GM19239 (cell line): ENCODE results near the gene LPAR4.
"Not testable (repeated sequence)": the region's sequence is repeated elsewhere in the genome, so short reads cannot be mapped to it uniquely, and the experiment has no call there.

Source experiments
- DNase-seq: peaks from one replicate; pipeline ENCODE4 v3.0.0; 2011; ENCODE audit warnings: low spot score; ENCODE audit not compliant: insufficient read length
- FAIRE-seq: peaks from 2 replicates; lab custom pipeline; 2011; peaks lifted over from hg19 to GRCh38; lab: Jason Lieb, UNC

Gene LPAR4

DNA sequence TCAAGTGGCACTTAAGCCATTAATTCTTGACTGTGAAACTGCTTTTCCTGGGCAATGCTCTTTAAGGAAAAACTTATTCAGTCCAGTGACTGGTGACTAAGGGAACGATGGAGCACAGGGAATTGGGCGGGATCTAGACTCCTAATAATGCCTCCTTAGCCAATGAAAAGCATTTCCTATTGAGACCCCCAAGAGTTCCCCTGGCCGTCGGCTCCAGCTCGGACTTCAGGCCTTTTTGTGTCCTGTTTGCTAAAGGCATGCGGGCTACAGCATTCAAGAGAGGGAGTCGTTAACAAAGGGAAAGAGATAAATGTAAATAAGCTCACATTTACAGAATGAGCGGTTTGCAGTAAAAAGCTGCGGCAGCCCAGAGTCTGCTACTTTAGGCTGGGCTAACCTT is at the start of gene LPAR4:
Gene LPAR4 (plus strand): TSS at position 232 of the 400 bp plus-strand sequence. CDS start 7,150 bp downstream, outside the sequence.
- DNase-seq (no peak), FAIRE-seq (no peak)

DNA sequence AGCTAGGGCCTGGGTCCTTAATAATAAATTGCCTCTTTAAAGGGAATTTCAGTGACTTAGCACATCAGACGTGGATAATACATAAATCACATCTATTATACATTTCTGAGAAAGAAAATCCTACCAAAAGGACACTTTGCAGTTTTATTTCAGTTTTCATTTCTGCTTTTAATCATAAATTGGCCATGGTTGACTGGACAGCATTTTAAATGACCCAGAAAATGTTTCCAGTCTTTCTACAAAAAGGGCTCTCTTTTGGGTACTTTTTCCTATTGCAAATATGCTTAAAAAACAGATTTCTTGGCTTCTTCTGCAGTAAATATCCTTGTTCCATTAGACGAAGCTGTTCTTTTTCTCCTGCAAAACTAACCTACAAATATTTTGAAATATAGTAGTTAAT is 41.4 kb upstream of the LPAR4 start:
- no peak for DNase-seq
- no peak for FAIRE-seq

- no peak for DNase-seq
Observed at GRCh38 chrX:78708262-78708661, 39.3 kb upstream of the LPAR4 start.

DNA sequence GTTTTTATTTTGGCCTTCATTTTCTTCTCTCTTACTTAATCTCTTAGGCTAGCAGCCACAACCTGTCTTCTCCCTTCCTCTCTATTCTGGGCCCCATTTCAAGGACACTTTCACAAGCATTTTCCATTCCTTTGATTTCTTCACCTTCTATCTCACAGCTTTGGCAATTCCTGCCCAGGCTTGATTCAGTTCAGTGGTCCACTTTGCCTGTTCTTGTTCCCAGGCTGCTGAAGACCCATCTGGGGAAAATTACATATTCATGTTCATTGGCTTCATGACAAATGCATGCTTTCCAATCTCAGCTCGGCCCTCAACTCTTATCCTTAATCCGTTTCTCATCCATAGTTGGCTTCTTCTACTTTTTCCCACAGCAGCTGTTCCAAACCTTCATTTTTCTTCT is 38.7 kb upstream of the LPAR4 start:
- DNase-seq, result no peak
- no peak for FAIRE-seq

More at GRCh38 chrX:78708262-78708661, 39.3 kb upstream of the LPAR4 start:
- FAIRE-seq, result no peak

DNA sequence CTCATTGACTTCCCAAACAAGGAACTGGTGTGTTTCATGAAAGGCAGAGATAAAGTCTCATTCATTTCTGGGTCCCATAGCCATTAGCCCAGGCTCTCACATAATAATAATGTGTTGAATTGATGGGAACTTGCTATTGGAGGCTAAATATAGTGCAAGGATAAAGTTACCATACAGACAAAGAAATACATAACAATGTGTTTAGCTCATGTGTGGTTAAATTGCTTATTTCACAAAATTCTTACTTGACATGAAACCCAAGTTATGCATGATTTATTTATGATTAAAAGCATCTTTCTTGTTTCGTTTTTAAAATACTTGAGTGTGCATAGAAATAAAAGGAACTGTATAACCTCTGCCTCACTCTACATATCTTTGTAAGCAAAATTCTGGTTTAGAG is 37.3 kb upstream of the LPAR4 start:
- FAIRE-seq, result peak; percentile 52
- DNase-seq, result no peak

DNA sequence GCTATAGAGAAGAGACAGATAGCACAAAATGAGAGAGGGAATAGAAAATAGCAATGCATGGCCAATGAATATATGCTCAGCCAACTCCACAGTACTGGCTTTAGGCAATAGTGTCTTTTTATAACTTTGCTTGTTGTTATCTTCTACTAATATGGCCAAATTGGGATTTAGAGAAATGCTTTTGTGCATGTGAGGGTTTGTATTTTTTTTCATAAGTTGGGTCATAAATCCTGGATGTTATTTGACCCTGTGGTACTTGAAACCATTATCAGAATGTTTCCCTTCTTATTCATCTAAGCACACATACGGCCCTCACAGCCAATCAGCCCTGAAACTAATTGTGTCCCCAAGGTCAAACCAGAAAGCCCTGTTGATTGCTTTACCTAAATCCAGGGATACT is 35.2 kb upstream of the LPAR4 start:
- DNase-seq (no peak), FAIRE-seq (peak; percentile 76)

DNA sequence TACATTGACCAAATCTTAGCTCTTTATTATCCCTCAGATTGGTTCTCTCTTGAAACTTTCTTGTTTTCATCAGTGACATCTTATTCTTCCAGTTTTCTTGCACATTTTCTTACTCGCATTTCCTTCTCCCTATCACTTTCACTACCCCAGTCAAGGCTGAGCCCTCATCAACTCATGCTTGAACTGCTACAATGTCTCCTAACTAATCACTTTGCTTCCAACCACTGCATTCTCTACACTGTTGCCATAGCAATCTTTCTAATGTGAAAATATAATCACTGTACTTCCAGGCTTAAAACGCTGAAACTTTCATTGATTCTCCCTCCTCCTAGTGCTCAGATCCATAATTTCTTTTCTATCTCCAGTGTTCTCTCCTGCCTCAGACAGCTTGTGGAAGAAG is 22.2 kb upstream of the LPAR4 start:
- FAIRE-seq (no peak), DNase-seq (no peak)

- no peak for DNase-seq
- no peak for FAIRE-seq
Observed at GRCh38 chrX:78746496-78746895, 1.0 kb upstream of the LPAR4 start.

DNA sequence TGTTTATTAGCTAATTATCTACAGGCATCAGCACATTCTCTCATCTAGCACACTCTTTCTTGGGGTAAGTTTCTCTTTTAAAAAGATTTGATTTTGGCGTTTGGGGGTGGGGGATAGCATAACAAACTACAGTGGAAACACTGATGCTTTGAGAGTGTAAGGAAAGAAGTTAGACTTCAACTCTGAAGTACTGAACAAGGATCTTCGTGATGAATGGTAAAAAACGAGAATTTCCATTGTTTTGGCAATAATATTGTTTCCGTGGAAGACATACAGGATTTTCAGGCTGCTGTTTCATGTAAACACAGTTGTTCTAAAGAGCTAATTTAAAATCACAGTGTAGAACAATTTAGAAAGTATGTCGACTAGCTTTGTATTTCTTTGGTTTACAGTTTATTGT is 451 bp downstream of the LPAR4 start:
- DNase-seq, result no peak
- FAIRE-seq, result peak; percentile 53

DNA sequence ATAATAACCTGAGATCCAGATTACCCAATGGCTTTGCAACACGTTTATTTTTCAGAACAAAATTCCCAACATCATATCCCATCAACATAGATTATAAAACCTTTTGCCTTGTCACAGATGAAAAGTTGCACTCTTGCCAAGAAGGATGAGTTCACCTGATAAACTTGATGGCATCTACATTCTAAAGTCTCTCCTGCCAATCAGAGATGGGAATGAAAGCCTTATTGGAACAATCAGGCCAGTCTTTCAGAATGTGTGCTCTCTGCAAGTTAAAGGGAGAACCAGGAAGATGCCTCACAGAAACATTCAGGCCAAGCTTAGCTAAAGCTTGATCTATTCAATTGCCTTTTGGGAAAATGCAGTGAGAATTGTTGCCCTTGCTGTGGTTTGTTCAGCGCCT is 1.3 kb downstream of the LPAR4 start:
- no peak for FAIRE-seq

DNA sequence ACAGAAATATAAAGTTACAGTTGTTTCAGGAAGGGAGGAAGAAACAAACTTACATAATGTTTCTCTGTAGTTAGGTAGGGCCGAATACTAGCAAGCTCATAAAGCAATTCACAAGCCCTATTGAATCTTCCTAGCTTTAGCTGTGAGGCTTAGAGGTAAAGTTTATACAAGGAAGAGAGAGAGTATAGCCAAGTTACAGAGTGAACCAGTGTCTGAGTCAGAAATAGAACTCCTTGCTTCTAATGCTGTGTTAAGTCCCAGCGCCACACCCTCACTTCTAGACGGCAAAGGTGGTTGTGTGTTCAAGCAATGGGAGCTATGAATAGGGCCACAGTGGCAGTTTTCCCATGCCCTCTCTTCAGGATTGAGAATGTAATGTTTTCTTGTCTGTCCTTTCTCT is 6.1 kb downstream of the LPAR4 start:
- DNase-seq (no peak), FAIRE-seq (peak; percentile 78)

More for the DNA sequence above, 1.3 kb downstream of the LPAR4 start:
- no peak for DNase-seq

- DNase-seq, result no peak
Observed at GRCh38 chrX:78754917-78755316, 7.4 kb downstream of the LPAR4 start.

GRCh38 chrX:78759081-78759480 is 11.6 kb downstream of the LPAR4 start:
- FAIRE-seq, result peak; percentile 54
- no peak for DNase-seq

More at GRCh38 chrX:78754917-78755316, 7.4 kb downstream of the LPAR4 start:
- peak; percentile 99 for FAIRE-seq

DNA sequence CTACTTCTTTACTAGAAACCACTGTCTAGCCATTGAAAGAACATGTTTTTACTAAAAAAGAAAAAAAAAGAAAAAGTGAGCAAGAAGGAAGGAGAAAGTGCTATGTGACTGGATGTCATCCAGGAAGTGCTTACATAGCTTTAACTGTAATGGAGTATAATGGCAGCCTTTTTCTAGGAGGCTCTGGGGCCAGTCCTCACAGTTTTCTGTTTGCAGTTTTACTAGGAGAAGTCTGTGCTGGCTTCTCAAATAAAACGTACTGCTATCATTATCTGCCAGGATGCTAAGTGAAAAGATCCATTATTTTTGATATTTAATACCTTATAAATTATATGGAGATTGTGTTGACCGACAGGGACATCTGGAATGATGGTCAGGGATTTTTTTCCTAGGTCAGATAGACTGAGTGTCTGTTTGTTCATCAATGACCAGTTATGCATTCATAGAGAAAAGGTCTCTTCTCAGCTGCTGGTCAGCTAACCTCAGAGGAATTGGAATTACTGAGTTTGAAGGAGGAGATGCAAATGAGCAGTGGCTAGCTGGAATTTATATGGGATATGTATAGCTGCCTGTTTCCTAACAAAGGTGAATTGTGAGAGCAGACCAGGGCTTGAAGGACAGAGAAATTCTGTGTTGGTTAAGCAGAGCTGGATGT is 21.7 kb downstream of the LPAR4 start:
- DNase-seq, result no peak
- no peak for FAIRE-seq

DNA sequence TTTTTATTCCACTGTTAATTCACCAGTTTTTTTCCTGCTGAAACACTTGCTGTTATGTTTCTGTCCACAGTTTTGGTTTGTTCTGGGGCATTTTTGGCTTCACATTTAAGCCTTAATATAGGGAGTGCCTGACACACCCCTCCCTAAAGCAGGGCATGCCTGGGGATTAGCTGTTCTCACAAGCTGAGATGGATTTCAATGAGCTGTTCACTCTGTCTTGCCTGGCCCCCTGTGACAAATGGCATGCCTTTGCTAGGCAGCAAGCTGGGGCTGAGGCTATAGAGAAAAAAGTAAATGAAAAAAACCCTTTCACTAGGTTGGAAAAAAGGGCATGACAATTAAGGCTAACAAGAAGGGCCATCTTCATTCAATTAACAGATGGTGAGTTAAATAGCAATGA is 22.4 kb downstream of the LPAR4 start:
- no peak for DNase-seq
- FAIRE-seq, result no peak

- DNase-seq (no peak), FAIRE-seq (no peak)
Observed at GRCh38 chrX:78796916-78797315, 49.4 kb downstream of the LPAR4 start.

GRCh38 chrX:78800114-78800513 is 52.6 kb downstream of the LPAR4 start:
- FAIRE-seq (no peak), DNase-seq (no peak)

GRCh38 chrX:78800694-78801093 is 53.2 kb downstream of the LPAR4 start:
- DNase-seq, result no peak
- FAIRE-seq, result peak; percentile 81

GRCh38 chrX:78801522-78801921 is 54.0 kb downstream of the LPAR4 start:
- FAIRE-seq, result no peak
- no peak for DNase-seq

DNA sequence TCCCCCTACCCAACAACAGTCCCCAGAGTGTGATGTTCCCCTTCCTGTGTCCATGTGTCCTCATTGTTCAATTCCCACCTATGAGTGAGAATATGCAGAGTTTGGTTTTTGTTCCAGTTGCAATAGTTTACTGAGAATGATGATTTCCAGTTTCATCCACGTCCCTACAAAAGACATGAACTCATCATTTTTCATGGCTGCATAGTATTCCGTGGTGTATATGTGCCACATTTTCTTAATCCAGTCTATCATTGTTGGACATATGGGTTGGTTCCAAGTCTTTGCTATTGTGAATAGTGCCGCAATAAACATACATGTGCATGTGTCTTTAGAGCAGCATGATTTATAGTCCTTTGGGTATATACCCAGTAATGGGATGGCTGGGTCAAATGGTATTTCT is 55.0 kb downstream of the LPAR4 start:
- not testable (repeated sequence) for FAIRE-seq

More for the DNA sequence above, 55.0 kb downstream of the LPAR4 start:
- DNase-seq, result not testable (repeated sequence)
